BE2C (cell line): ENCODE results near the gene NDUFB10.

Source experiments
- DNase-seq: peaks from one replicate; pipeline ENCODE4 v3.0.0-alpha.2; 2020
- H3K27me3 ChIP-seq: fragments of 250-450 bp; sonication (Bioruptor Pico); 2 replicates; pipeline ENCODE4 v1.5.1; 2020; ENCODE audit warnings: mild to moderate bottlenecking
- H3K36me3 ChIP-seq: fragments of 250-450 bp; sonication (Bioruptor Pico); 2 replicates; pipeline ENCODE4 v1.5.1; 2020; ENCODE audit warnings: mild to moderate bottlenecking
- H3K4me1 ChIP-seq: fragments of 250-450 bp; sonication (Bioruptor Pico); 2 replicates; pipeline ENCODE4 v1.5.1; 2020
- H3K4me3 ChIP-seq: 2 replicates; pipeline ENCODE4 v1.5.1; 2011; ENCODE audit warnings: low read depth, low read length
- H3K9me3 ChIP-seq: fragments of 250-450 bp; sonication (Bioruptor Pico); 2 replicates; pipeline ENCODE4 v1.5.1; 2020
- TF ChIP-seq, protein P1 (sequence below): IDR thresholded peaks from 2 replicates; pipeline ENCODE4 v1.5.1; 2012; ENCODE audit warnings: mild to moderate bottlenecking, low read depth, low read length

The NDUFB10 gene

GRCh38 chr16:1973461-1974156 lies 14.3 kb downstream of the NDUFB10 start:
- H3K9me3 ChIP-seq: no peaks in the 10 kb centered on the region
- H3K36me3 ChIP-seq: peaks cover 45% of the 10 kb centered on the region
- TF ChIP-seq, protein P1, sequence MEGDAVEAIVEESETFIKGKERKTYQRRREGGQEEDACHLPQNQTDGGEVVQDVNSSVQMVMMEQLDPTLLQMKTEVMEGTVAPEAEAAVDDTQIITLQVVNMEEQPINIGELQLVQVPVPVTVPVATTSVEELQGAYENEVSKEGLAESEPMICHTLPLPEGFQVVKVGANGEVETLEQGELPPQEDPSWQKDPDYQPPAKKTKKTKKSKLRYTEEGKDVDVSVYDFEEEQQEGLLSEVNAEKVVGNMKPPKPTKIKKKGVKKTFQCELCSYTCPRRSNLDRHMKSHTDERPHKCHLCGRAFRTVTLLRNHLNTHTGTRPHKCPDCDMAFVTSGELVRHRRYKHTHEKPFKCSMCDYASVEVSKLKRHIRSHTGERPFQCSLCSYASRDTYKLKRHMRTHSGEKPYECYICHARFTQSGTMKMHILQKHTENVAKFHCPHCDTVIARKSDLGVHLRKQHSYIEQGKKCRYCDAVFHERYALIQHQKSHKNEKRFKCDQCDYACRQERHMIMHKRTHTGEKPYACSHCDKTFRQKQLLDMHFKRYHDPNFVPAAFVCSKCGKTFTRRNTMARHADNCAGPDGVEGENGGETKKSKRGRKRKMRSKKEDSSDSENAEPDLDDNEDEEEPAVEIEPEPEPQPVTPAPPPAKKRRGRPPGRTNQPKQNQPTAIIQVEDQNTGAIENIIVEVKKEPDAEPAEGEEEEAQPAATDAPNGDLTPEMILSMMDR: no peak
- no peaks in the 10 kb centered on the region for H3K27me3 ChIP-seq
- no peak overlapping the region for H3K4me3 ChIP-seq
- no peaks in the 10 kb centered on the region for H3K4me1 ChIP-seq
- no peak for DNase-seq

GRCh38 chr16:1974157-1975070 lies 15.1 kb downstream of the NDUFB10 start:
- H3K36me3 ChIP-seq: peaks cover 49% of the 10 kb centered on the region

GRCh38 chr16:1975432-1976215 lies 16.3 kb downstream of the NDUFB10 start:
- peaks cover 6% of the 10 kb centered on the region; the same call in 1 of the 2 replicates for H3K27me3 ChIP-seq
- H3K4me3 ChIP-seq: no peak overlapping the region
- TF ChIP-seq, protein P1: no peak
- no peak for DNase-seq
- H3K36me3 ChIP-seq: peaks cover 49% of the 10 kb centered on the region
- no peaks in the 10 kb centered on the region for H3K9me3 ChIP-seq
- H3K4me1 ChIP-seq: no peaks in the 10 kb centered on the region

More at GRCh38 chr16:1974157-1975070, 15.1 kb downstream of the NDUFB10 start:
- no peak for DNase-seq
- no peaks in the 10 kb centered on the region for H3K9me3 ChIP-seq
- no peaks in the 10 kb centered on the region for H3K27me3 ChIP-seq
- TF ChIP-seq, protein P1: no peak
- H3K4me1 ChIP-seq: no peaks in the 10 kb centered on the region
- H3K4me3 ChIP-seq: no peak overlapping the region

DNA sequence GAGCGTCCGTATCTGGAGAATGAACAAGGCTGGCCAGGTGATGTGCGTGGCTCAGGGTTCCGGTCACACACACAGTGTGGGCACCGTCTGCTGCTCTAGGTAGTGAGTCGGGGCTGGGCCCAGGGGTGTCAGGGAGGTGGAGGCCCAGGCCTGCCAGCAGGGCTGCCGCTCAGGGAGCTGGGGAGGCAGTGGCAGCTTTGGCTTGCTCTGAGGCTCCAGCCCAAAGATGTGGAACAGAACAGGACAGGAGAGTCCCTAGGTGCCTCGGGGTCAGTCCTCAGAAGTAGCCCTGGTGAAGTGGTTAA lies 16.8 kb downstream of the NDUFB10 start:
- Histone ChIP-seq H3K27me3 (peaks cover 11% of the 10 kb centered on the region; the same call in 1 of the 2 replicates), H3K4me3 (no peak overlapping the region), H3K4me1 (no peaks in the 10 kb centered on the region), H3K36me3 (peaks cover 49% of the 10 kb centered on the region), H3K9me3 (no peaks in the 10 kb centered on the region)
- no peak for DNase-seq
- TF ChIP-seq, protein P1: no peak

- H3K36me3 ChIP-seq: peaks cover 49% of the 10 kb centered on the region
- TF ChIP-seq, protein P1: no peak
These were observed 17.9 kb downstream of the NDUFB10 start for GRCh38 chr16:1976951-1977874.

More at GRCh38 chr16:1976951-1977874, 17.9 kb downstream of the NDUFB10 start:
- H3K4me1 ChIP-seq: no peaks in the 10 kb centered on the region
- DNase-seq: no peak
- H3K27me3 ChIP-seq: peaks cover 13% of the 10 kb centered on the region; the same call in 1 of the 2 replicates
- no peaks in the 10 kb centered on the region for H3K9me3 ChIP-seq
- no peak overlapping the region for H3K4me3 ChIP-seq
